ENCODE results near the gene RGS7.

GRCh38 chr1:240973875-240974274, 383.1 kb downstream of the RGS7 start:
- TF ChIP-seq EZH2 (IDR thresholded peaks at IDR 0.05; ENCODE audit: insufficient read depth, poor library complexity, severe bottlenecking) (no peak), EZH2phosphoT487 (IDR thresholded peaks at IDR 0.05; ENCODE audit: insufficient read depth, low read depth) (no peak)

Data from GM23248 (cell line).